Type B pancreatic cell (in vitro differentiated cells): ENCODE results near the gene ZRANB3. TPM values are rescaled to one million over a fixed set of nuclear protein-coding genes. Genes with fewer than 3 reads are reported as not detected.

Experiments
- DNase-seq: peaks from one replicate; pipeline ENCODE4 v3.0.0; 2021; ENCODE audit warnings: mixed read lengths; ENCODE audit not compliant: unreplicated experiment; ENCODE audit errors: extremely low spot score
- H3K27ac Mint-ChIP-seq: 2 replicates; pipeline ENCODE4 v1.8.0; 2021; ENCODE audit warnings: mild to moderate bottlenecking, mixed read lengths
- H3K27me3 Mint-ChIP-seq: 2 replicates; pipeline ENCODE4 v1.8.0; 2021; ENCODE audit warnings: mixed read lengths
- H3K36me3 Mint-ChIP-seq: 2 replicates; pipeline ENCODE4 v1.8.0; 2021; ENCODE audit warnings: mixed read lengths
- H3K4me1 Mint-ChIP-seq: one replicate; pipeline ENCODE4 v1.8.0; 2021; ENCODE audit warnings: mixed read lengths; ENCODE audit not compliant: unreplicated experiment
- H3K4me3 Mint-ChIP-seq: 2 replicates; pipeline ENCODE4 v1.8.0; 2021; ENCODE audit warnings: mild to moderate bottlenecking, mixed read lengths
- H3K9me3 Mint-ChIP-seq: 2 replicates; pipeline ENCODE4 v1.8.0; 2021; ENCODE audit warnings: mixed read lengths
- CTCF ChIP-seq: fragments of 200-600 bp; sonication (generic); conservative IDR thresholded peaks from 2 replicates; pipeline ENCODE4 v1.5.0; 2021; ENCODE audit warnings: antibody characterized with exemption, mild to moderate bottlenecking
- total RNA-seq: library from RNA; stranded (reverse); gene quantifications from 2 replicates; pipeline ENCODE4 v1.2.1, GENCODE V29; 2021; ENCODE audit warnings: low replicate concordance

Gene ZRANB3
- total RNA-seq, 1 donor from 2014 or later = 15.8 TPM

GRCh38 chr2:135157856-135158255 lies 373.2 kb downstream of the ZRANB3 start:
- TF ChIP-seq CTCF = no peak
- no peak for DNase-seq
- Mint-ChIP-seq H3K4me1 (no peaks in the 10 kb centered on the region), H3K27ac (no peak overlapping the region), H3K9me3 (no peaks in the 10 kb centered on the region), H3K4me3 (no peak overlapping the region), H3K27me3 (no peaks in the 10 kb centered on the region), H3K36me3 (peaks cover 43% of the 10 kb centered on the region)

- no peak overlapping the region for H3K27ac Mint-ChIP-seq
- H3K4me1 Mint-ChIP-seq = no peaks in the 10 kb centered on the region
- TF ChIP-seq CTCF = no peak
- no peaks in the 10 kb centered on the region for H3K9me3 Mint-ChIP-seq
- no peak overlapping the region for H3K4me3 Mint-ChIP-seq
- no peaks in the 10 kb centered on the region for H3K27me3 Mint-ChIP-seq
- DNase-seq = no peak
- H3K36me3 Mint-ChIP-seq = peaks cover 56% of the 10 kb centered on the region
These were observed 376.1 kb downstream of the ZRANB3 start for GRCh38 chr2:135154962-135155361.

- no peak for DNase-seq
- H3K27me3 Mint-ChIP-seq = no peaks in the 10 kb centered on the region
- no peaks in the 10 kb centered on the region for H3K4me1 Mint-ChIP-seq
- no peak for TF ChIP-seq CTCF
- no peak overlapping the region for H3K27ac Mint-ChIP-seq
- peaks cover 50% of the 10 kb centered on the region for H3K36me3 Mint-ChIP-seq
- no peaks in the 10 kb centered on the region for H3K9me3 Mint-ChIP-seq
- no peak overlapping the region for H3K4me3 Mint-ChIP-seq
These were observed 378.7 kb downstream of the ZRANB3 start for GRCh38 chr2:135152361-135152760.

GRCh38 chr2:135151615-135152014 lies 379.4 kb downstream of the ZRANB3 start:
- Mint-ChIP-seq H3K4me1 (no peaks in the 10 kb centered on the region), H3K27me3 (no peaks in the 10 kb centered on the region), H3K36me3 (peaks cover 48% of the 10 kb centered on the region), H3K4me3 (no peak overlapping the region), H3K27ac (no peak overlapping the region), H3K9me3 (no peaks in the 10 kb centered on the region)
- no peak for DNase-seq
- TF ChIP-seq CTCF = no peak

- no peak for TF ChIP-seq CTCF
- Mint-ChIP-seq H3K9me3 (no peaks in the 10 kb centered on the region), H3K4me1 (no peaks in the 10 kb centered on the region), H3K36me3 (peaks cover 44% of the 10 kb centered on the region), H3K27me3 (no peaks in the 10 kb centered on the region), H3K27ac (no peak overlapping the region), H3K4me3 (no peak overlapping the region)
- no peak for DNase-seq
These were observed 380.3 kb downstream of the ZRANB3 start for GRCh38 chr2:135150725-135151124.

- H3K27ac Mint-ChIP-seq = no peak overlapping the region
- peaks cover 35% of the 10 kb centered on the region for H3K36me3 Mint-ChIP-seq
These were observed 381.8 kb downstream of the ZRANB3 start for GRCh38 chr2:135149251-135149650.

More at GRCh38 chr2:135149251-135149650, 381.8 kb downstream of the ZRANB3 start:
- Mint-ChIP-seq H3K9me3 (no peaks in the 10 kb centered on the region), H3K4me3 (no peak overlapping the region), H3K27me3 (no peaks in the 10 kb centered on the region), H3K4me1 (no peaks in the 10 kb centered on the region)
- no peak for TF ChIP-seq CTCF
- DNase-seq = no peak
